T-helper 9 cell (primary cell): Measurements from ENCODE around the gene APOC1.
"Not testable (repeated sequence)": the region's sequence is repeated elsewhere in the genome, so short reads cannot be mapped to it uniquely, and the experiment has no call there.

ENCODE experiments used
- DNase-seq: peaks from one replicate; pipeline ENCODE4 v3.0.0-alpha.2; 2020

Gene APOC1

DNA sequence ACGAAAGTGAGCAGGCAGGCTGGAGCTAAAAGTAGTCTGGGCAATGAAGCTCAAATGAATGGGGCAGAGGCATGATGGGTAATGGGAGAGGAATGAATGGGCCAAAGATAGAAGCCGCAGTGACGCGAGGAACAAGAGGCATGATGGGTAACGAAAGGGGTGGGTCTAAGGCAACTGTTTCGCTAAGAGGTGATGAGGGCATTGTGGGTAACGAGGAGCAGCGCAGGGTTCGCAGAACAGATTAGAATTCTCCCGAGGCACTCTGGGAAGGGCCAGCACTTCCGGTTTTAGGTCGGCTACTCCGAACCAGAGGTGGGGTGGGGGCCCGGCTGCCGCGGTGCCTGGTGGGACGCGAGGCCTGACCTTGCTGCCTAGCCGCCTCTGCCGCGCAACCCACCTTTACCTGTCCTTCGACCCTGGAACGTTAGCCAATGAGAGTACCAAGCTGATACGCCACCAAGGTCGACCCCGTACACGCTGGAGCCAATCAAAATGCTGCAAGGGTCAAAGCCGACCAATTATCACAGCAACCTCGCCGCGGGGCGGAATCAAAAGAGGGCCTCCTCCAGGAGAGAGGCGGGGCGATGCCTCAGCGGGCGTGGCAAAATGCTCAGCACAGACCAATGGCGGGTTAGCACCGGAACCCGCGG lies 23.9 kb upstream of the APOC1 start:
- no peak for DNase-seq

DNA sequence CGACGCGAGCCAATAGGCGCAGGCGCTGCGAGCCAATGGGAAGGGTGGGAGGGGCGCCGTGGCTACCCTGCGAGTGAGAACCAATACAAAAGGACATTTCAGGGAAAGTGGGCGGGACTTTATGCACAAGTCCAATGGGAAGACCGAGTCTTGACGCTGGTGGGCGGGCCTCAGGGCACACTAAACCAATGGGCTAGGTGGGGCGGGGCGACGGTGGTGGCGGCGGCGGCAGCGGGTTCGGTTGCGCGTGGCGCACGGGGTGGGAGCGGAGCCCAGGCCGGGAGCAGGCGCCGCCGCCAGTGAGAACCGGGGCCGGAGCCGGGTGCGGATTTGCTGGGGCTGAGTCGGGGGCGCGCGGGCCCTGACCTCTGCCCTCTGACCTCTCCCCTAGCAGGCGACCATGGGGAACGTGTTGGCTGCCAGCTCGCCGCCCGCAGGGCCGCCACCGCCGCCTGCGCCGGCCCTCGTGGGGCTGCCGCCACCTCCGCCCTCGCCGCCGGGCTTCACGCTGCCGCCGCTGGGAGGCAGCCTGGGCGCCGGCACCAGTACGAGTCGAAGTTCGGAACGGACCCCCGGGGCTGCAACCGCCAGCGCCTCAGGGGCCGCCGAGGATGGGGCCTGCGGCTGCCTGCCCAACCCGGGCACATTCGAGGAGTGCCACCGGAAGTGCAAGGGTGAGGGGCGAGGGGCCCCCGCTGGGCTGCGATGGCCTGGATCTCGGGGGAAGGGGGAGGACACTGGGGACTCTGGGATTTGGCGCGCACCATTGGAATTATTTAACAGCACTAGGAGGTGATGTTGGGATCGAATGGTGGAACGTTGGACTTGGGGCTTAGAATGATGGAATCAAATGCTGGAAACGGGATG lies 23.2 kb upstream of the APOC1 start, which contains the start of gene TOMM40:
Gene TOMM40 (plus strand): TSS at position 239 of the 867 bp plus-strand sequence. CDS start 162 bp downstream, at position 401.
- peak; percentile 99 for DNase-seq

DNA sequence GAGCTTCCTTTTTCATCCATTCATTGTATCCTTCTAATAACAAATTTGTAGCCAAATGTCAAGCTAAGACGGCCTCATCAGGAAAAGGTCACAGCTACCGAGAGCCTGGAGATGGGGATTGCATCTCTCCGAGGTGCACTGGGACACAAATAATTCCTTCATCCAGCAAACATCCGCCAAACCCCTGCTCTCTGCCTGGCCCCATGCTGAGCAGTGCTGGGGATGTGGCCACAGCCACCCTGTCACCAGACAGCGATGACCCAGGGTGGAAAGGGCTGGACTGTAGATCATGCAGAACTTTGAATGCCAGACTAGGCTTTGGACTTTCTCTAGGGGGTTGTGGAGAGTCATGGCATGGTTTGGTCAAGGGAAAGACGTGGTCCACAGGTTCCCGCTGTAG lies 21.5 kb upstream of the APOC1 start:
- DNase-seq, result no peak

GRCh38 chr19:44893332-44894051 lies 20.9 kb upstream of the APOC1 start:
- no peak for DNase-seq

- DNase-seq, result no peak
Measured at GRCh38 chr19:44894052-44894400, 20.4 kb upstream of the APOC1 start.

GRCh38 chr19:44894946-44895345 lies 19.5 kb upstream of the APOC1 start:
- DNase-seq, result no peak

DNA sequence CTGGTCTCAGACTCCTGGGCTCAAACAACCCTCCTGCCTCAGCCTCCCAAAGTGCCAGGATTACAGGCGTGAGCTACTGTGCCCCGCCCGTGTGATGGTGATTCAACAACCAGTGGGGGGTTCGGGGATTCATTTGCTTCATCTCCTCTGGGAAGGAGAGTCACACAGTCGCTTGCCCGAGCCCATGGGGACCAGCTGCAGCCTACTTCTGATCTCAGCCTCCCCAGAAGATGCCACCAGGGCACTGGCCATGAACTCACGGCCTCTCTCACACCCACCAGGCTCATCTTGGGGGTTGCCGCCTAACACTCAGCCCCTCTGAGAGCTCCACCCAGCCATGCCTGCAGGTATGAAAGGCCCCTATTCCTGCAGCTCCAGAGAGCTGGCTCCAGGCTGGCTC lies 16.6 kb upstream of the APOC1 start:
- no peak for DNase-seq

GRCh38 chr19:44900328-44901244 lies 13.8 kb upstream of the APOC1 start:
- DNase-seq, result no peak

- no peak for DNase-seq
Measured at GRCh38 chr19:44903216-44903601, 11.2 kb upstream of the APOC1 start.

DNA sequence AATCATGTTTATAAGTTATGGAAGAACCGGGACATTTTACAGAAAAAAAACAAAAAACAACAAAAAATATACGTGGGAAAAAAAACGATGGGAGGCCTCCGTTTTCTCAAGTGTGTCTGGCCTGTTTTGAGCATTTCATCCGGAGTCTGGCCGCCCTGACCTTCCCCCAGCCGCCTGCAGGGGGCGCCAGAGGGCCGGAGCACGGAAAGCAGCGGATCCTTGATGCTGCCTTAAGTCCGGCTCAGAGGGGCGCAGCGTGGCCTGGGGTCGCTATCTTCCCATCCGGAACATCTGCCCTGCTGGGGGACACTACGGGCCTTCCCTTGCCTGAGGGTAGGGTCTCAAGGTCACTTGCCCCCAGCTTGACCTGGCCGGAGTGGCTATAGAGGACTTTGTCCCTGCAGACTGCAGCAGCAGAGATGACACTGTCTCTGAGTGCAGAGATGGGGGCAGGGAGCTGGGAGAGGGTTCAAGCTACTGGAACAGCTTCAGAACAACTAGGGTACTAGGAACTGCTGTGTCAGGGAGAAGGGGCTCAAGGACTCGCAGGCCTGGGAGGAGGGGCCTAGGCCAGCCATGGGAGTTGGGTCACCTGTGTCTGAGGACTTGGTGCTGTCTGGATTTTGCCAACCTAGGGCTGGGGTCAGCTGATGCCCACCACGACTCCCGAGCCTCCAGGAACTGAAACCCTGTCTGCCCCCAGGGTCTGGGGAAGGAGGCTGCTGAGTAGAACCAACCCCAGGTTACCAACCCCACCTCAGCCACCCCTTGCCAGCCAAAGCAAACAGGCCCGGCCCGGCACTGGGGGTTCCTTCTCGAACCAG lies 10.6 kb upstream of the APOC1 start:
- DNase-seq, result peak; percentile 77

DNA sequence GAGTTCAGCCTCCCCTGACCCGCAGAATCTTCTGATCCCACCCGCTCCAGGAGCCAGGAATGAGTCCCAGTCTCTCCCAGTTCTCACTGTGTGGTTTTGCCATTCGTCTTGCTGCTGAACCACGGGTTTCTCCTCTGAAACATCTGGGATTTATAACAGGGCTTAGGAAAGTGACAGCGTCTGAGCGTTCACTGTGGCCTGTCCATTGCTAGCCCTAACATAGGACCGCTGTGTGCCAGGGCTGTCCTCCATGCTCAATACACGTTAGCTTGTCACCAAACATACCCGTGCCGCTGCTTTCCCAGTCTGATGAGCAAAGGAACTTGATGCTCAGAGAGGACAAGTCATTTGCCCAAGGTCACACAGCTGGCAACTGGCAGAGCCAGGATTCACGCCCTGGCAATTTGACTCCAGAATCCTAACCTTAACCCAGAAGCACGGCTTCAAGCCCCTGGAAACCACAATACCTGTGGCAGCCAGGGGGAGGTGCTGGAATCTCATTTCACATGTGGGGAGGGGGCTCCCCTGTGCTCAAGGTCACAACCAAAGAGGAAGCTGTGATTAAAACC lies 9.9 kb upstream of the APOC1 start:
- no peak for DNase-seq

DNA sequence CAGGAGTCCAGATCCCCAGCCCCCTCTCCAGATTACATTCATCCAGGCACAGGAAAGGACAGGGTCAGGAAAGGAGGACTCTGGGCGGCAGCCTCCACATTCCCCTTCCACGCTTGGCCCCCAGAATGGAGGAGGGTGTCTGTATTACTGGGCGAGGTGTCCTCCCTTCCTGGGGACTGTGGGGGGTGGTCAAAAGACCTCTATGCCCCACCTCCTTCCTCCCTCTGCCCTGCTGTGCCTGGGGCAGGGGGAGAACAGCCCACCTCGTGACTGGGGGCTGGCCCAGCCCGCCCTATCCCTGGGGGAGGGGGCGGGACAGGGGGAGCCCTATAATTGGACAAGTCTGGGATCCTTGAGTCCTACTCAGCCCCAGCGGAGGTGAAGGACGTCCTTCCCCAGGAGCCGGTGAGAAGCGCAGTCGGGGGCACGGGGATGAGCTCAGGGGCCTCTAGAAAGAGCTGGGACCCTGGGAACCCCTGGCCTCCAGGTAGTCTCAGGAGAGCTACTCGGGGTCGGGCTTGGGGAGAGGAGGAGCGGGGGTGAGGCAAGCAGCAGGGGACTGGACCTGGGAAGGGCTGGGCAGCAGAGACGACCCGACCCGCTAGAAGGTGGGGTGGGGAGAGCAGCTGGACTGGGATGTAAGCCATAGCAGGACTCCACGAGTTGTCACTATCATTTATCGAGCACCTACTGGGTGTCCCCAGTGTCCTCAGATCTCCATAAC lies 8.8 kb upstream of the APOC1 start, which contains the start of gene APOE:
Gene APOE (plus strand): TSS at position 360 of the 724 bp plus-strand sequence. CDS start 829 bp downstream, outside the sequence.
- no peak for DNase-seq

GRCh38 chr19:44907613-44908012 lies 6.8 kb upstream of the APOC1 start:
- DNase-seq, result no peak

DNA sequence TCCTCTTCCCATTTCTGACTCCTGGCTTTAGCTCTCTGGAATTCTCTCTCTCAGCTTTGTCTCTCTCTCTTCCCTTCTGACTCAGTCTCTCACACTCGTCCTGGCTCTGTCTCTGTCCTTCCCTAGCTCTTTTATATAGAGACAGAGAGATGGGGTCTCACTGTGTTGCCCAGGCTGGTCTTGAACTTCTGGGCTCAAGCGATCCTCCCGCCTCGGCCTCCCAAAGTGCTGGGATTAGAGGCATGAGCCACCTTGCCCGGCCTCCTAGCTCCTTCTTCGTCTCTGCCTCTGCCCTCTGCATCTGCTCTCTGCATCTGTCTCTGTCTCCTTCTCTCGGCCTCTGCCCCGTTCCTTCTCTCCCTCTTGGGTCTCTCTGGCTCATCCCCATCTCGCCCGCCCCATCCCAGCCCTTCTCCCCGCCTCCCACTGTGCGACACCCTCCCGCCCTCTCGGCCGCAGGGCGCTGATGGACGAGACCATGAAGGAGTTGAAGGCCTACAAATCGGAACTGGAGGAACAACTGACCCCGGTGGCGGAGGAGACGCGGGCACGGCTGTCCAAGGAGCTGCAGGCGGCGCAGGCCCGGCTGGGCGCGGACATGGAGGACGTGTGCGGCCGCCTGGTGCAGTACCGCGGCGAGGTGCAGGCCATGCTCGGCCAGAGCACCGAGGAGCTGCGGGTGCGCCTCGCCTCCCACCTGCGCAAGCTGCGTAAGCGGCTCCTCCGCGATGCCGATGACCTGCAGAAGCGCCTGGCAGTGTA lies 6.2 kb upstream of the APOC1 start:
- no peak for DNase-seq

DNA sequence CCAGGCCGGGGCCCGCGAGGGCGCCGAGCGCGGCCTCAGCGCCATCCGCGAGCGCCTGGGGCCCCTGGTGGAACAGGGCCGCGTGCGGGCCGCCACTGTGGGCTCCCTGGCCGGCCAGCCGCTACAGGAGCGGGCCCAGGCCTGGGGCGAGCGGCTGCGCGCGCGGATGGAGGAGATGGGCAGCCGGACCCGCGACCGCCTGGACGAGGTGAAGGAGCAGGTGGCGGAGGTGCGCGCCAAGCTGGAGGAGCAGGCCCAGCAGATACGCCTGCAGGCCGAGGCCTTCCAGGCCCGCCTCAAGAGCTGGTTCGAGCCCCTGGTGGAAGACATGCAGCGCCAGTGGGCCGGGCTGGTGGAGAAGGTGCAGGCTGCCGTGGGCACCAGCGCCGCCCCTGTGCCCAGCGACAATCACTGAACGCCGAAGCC lies 5.6 kb upstream of the APOC1 start:
- DNase-seq, result no peak

GRCh38 chr19:44909775-44910174 lies 4.6 kb upstream of the APOC1 start:
- DNase-seq, result no peak

DNA sequence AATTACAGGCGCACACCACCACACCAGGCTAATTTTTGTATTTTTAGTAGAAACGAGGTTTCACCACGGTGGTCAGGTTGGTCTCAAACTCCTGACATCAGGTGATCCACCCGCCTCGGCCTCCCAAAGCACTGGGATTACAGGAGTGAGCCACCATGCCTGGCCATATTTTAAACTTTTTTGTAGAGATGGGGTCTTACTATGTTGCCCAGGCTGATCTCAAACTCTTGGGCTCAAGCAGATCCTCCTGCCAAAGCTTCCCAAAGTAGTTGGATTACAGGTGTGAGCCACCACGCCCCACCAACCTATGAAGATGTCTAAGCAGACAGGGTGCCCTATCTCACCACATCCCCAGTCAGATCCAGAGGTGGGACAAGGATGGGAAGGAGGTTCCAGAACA lies 2.5 kb upstream of the APOC1 start:
- not testable (repeated sequence) for DNase-seq

DNA sequence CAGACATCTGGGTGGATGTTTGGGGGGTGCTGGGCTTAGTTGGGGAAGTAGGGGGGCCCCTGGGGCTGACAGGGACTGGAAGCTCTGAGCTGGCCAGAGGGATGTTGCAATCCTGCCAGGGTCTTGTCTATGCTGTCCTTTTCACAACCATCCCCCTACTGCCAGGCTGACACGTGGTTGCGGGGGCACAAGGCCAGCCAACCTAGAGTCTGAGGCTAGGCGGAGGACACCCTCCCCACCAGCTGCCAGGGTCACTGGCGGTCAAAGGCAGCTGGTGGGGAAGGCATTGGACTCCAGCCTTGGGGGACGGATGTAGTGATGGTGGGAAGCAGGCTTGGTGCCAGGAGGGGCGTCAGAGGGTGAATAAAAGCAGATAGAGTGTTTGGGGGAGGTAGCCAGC lies 1.6 kb upstream of the APOC1 start:
- DNase-seq, result no peak
